ENCODE measurements around the gene RAB14.

RAB14 gene

GRCh38 chr9:121201738-121202533 is at the start of gene RAB14:
Gene RAB14 (minus strand): TSS chr9:121201869. CDS start chr9:121193412, 8,457 bp downstream.
- DNase-seq, result peak; percentile 77

- peak; percentile 24 for DNase-seq
Observed at GRCh38 chr9:121249563-121249962, 47.9 kb upstream of the RAB14 start.

GRCh38 chr9:121246821-121247561 is 45.3 kb upstream of the RAB14 start:
- DNase-seq, result no peak

GRCh38 chr9:121242959-121243346 is 41.3 kb upstream of the RAB14 start:
- no peak for DNase-seq

GRCh38 chr9:121242219-121242958 is 40.7 kb upstream of the RAB14 start:
- DNase-seq, result no peak

GRCh38 chr9:121240472-121241135 is 38.9 kb upstream of the RAB14 start:
- DNase-seq, result no peak

GRCh38 chr9:121239851-121240250 is 38.2 kb upstream of the RAB14 start:
- DNase-seq, result no peak

- DNase-seq, result no peak
Observed at GRCh38 chr9:121239071-121239470, 37.4 kb upstream of the RAB14 start.

- no peak for DNase-seq
Observed at GRCh38 chr9:121237916-121238315, 36.2 kb upstream of the RAB14 start.

- no peak for DNase-seq
Observed at GRCh38 chr9:121235512-121235911, 33.8 kb upstream of the RAB14 start.

GRCh38 chr9:121234832-121235161 is 33.1 kb upstream of the RAB14 start:
- DNase-seq, result no peak

GRCh38 chr9:121233906-121234831 is 32.5 kb upstream of the RAB14 start:
- DNase-seq, result no peak

GRCh38 chr9:121232251-121232650 is 30.6 kb upstream of the RAB14 start:
- no peak for DNase-seq

- no peak for DNase-seq
Observed at GRCh38 chr9:121230256-121230655, 28.6 kb upstream of the RAB14 start.

- no peak for DNase-seq
Observed at GRCh38 chr9:121227862-121228261, 26.2 kb upstream of the RAB14 start.

- no peak for DNase-seq
Observed at GRCh38 chr9:121226175-121226574, 24.5 kb upstream of the RAB14 start.

GRCh38 chr9:121225240-121225639 is 23.6 kb upstream of the RAB14 start:
- DNase-seq, result no peak

- DNase-seq, result no peak
Observed at GRCh38 chr9:121222524-121223171, 21.0 kb upstream of the RAB14 start.

- no peak for DNase-seq
Observed at GRCh38 chr9:121221664-121222055, 20.0 kb upstream of the RAB14 start.

- DNase-seq, result no peak
Observed at GRCh38 chr9:121220996-121221663, 19.5 kb upstream of the RAB14 start.

- DNase-seq, result no peak
Observed at GRCh38 chr9:121219530-121219929, 17.9 kb upstream of the RAB14 start.

Measured in SIG-M5 (cell line).